ENCODE measurements around the gene GPSM3. TPM values are rescaled to one million over a fixed set of nuclear protein-coding genes. Genes with fewer than 3 reads are reported as not detected.

GPSM3 gene
- total RNA-seq, 4 donors from 2014 or later = 2.3 to 9.7 (median 3.5) TPM; not detected in 1

DNA sequence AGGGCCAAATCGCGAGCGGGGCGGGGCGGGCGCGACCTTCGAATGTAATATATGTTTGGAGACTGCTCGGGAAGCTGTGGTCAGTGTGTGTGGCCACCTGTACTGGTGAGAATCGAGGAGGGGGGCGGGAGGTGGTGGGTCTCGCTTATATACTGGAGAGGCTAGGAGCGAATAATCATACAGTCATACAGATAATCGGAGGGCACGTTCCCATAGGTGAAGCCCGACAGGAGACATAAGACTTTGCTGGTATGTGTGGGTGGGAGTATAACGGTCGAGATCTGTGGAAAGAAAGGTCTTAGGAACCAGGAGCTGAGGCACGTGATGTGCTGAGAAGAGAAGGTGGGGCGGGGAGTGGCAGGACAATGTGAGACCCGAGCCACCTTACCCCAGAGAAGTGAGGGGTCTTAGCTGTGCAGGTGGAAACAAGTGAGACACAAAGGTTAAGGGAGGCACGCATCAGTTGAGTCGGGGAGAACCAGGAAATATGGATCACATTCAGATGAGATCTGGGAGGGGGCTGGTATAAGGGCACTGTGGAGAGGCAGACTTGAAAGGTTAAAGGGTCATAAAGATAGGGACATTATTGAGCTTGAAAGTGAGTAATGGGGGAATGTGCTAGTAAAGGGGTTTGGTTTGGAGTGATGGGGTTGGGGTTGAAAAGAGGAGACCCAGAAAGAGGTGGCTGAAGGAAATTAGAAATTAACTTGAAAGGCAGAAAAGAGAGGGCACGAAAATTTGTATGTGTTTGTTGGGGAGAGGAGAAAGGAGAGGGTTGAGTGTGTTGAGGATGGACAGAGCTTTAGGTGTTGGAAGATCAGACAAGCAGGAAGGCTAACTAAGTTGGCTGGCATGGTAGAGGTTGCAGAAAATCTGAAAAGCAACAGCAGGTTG lies 13.6 kb downstream of the GPSM3 start:
- no peak for DNase-seq
- no peak for TF ChIP-seq POLR2A (IDR thresholded peaks at IDR 0.05)
- TF ChIP-seq, protein P1, sequence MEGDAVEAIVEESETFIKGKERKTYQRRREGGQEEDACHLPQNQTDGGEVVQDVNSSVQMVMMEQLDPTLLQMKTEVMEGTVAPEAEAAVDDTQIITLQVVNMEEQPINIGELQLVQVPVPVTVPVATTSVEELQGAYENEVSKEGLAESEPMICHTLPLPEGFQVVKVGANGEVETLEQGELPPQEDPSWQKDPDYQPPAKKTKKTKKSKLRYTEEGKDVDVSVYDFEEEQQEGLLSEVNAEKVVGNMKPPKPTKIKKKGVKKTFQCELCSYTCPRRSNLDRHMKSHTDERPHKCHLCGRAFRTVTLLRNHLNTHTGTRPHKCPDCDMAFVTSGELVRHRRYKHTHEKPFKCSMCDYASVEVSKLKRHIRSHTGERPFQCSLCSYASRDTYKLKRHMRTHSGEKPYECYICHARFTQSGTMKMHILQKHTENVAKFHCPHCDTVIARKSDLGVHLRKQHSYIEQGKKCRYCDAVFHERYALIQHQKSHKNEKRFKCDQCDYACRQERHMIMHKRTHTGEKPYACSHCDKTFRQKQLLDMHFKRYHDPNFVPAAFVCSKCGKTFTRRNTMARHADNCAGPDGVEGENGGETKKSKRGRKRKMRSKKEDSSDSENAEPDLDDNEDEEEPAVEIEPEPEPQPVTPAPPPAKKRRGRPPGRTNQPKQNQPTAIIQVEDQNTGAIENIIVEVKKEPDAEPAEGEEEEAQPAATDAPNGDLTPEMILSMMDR (IDR thresholded peaks at IDR 0.05) = no peak
- intact Hi-C loops (cut with DNase I; ENCODE audit: low total_unique reads) = loop anchor here (10.0 kb wide), 1 partner anchor 54 kb away; the partner anchor contains the start of gene ATF6B
- Histone ChIP-seq H3K4me1 (peaks cover 9 to 14% of the 10 kb centered on the region in 2 donors), H3K27me3 (no peaks in the 10 kb centered on the region), H3K4me3 (peak overlapping the region; percentile 67 to 84), H3K27ac (peak overlapping the region; percentile 96 to 98), H3K36me3 (no peaks in the 10 kb centered on the region), H3K9me3 (no peaks in the 10 kb centered on the region)

DNA sequence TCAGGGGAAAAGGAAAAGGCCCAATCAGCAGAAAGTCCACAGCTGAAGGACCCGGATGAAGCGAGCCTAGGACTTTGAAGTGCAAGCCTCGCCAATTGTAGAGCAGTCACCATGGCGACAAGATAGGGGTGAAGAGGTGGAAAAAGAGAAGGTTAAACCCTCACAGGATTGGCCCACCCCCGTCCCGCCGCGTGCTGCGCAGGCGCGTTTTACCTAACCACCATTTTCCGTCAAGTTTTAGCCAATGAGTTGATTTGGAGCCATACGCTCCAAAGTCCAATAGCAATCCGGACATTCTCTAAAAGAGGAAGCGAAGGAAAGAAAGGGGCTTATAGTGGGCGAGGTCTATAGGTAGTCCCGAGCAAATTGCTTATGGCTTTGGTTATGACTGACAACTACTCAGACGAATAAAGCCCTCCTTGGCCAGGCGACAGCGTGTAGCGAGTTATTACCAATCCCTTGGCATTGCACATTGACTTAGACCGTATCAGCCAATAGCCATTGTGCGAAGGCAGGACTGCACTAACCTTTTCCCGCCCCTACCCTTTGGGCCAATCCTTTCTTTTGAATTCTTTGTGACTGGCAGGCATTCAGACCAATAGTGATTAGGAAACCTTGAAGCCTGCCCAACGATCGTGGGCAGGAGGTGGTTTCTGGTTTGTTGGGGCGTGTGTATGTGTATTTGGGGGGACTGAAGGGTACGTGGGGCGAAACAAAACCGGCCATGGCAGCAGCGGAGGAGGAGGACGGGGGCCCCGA lies 14.5 kb downstream of the GPSM3 start, which contains the start of gene RNF5:
TSS of gene RNF5 (plus strand) at position 618 of the 759 bp plus-strand sequence. CDS start at position 725, 107 bp downstream.
- H3K4me1 ChIP-seq = peaks cover 9 to 14% of the 10 kb centered on the region in 2 donors
- H3K27me3 ChIP-seq = no peaks in the 10 kb centered on the region
- DNase-seq = peak; percentile 95 to 99
- no peaks in the 10 kb centered on the region for H3K36me3 ChIP-seq
- H3K4me3 ChIP-seq = peak within 1 kb of the TSS; percentile 84 to 99
- no peaks in the 10 kb centered on the region for H3K9me3 ChIP-seq
- H3K27ac ChIP-seq = peak within 1 kb of the TSS; percentile 96 to 98
- intact Hi-C loops (cut with DNase I; ENCODE audit: low total_unique reads) = loop anchor here (10.0 kb wide), 1 partner anchor 53 kb away; the partner anchor contains the start of gene ATF6B
- peak in 1 of 2 donors; percentile 37 for TF ChIP-seq POLR2A (IDR thresholded peaks at IDR 0.05)
- TF ChIP-seq, protein P1 (IDR thresholded peaks at IDR 0.05) = peak in 1 of 4 experiments; percentile 20

DNA sequence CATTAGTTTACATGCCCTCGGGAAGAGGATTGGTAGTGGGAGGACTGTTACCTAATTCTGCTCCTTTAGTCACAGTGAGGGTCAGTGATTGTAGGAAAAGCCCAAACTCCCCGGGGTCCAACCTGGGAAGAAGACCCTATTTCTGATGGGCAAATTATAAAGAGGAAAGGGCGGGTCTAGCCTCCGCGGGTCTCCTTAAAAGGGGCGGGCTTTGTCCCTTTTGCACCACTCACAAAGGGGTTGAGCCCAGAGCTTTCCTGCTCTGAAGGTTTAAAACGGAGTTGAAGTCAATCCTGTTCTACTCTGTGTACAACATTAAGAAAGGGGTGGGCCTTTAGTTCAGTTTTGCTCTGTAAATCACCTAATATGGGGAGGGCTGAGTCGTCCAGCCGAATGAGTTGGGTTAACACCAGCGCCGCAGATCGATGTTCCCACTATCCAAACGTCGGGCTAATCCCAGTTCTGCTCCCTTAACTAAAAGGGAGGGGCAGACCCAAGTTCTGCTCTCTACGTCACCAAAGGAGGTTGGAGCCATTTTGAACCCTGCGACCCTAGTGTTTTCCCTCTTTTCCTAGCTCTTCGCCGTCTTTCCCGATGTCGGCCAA lies 15.2 kb downstream of the GPSM3 start:
- H3K9me3 ChIP-seq = no peaks in the 10 kb centered on the region
- peak overlapping the region; percentile 84 to 99 for H3K4me3 ChIP-seq
- peaks cover 9 to 14% of the 10 kb centered on the region in 2 donors for H3K4me1 ChIP-seq
- TF ChIP-seq, protein P1 (IDR thresholded peaks at IDR 0.05) = no peak
- peak; percentile 24 to 63 for TF ChIP-seq POLR2A (IDR thresholded peaks at IDR 0.05)
- no peaks in the 10 kb centered on the region for H3K27me3 ChIP-seq
- H3K36me3 ChIP-seq = no peaks in the 10 kb centered on the region
- intact Hi-C loops (cut with DNase I; ENCODE audit: low total_unique reads) = loop anchor here (10.0 kb wide), 1 partner anchor 52 kb away; the partner anchor contains the start of gene ATF6B
- H3K27ac ChIP-seq = peak overlapping the region; percentile 96 to 98
- peak in 1 of 2 donors; percentile 56 for DNase-seq

DNA sequence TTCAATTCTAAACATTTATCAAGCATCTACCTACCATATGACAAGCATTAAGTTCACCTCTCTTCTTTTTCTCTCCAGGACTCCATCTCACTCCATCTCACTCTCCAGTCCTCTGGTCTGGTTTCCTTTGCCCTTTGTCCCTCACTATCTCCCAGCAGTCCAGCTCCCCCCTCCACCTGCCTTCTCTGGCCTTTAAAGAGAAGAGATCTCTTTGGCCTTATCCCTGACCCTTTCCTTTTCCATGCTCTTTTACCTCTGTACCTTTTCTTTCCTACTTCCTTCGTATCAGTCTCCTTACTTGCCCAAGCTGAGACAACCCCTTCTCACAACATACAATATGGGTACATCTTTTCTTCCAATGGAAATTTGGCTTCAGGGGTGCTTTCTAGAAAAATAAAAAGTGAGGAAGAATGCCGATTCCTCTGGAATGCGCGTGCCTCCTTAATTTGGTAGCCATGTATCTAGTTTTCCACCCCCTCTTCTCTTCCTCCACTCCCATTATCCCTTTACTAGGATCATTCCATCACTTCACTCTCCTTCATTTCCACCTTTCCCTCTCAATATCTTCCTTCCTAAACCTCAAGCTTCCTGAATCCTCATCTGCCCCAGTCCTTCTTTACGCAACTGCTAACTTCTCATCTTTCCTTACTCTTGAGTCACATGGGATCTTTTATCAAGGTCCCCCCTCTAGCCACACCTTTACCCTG lies 15.8 kb downstream of the GPSM3 start:
- Histone ChIP-seq H3K36me3 (no peaks in the 10 kb centered on the region), H3K4me1 (peaks cover 9 to 14% of the 10 kb centered on the region in 2 donors), H3K4me3 (peak overlapping the region; percentile 84 to 99), H3K27me3 (no peaks in the 10 kb centered on the region), H3K27ac (peak overlapping the region; percentile 96 to 98), H3K9me3 (no peaks in the 10 kb centered on the region)
- intact Hi-C loops (cut with DNase I; ENCODE audit: low total_unique reads) = loop anchor here (10.0 kb wide), 1 partner anchor 52 kb away; the partner anchor contains the start of gene ATF6B
- no peak for DNase-seq
- TF ChIP-seq, protein P1 (IDR thresholded peaks at IDR 0.05) = no peak
- TF ChIP-seq POLR2A (IDR thresholded peaks at IDR 0.05) = no peak

Measured in uterus (tissue), 4 donors.